Upper lobe of right lung (tissue), 1 donor: Measurements from ENCODE around the gene CCDC91. TPM values are rescaled to one million over a fixed set of nuclear protein-coding genes. Genes with fewer than 3 reads are reported as not detected.
"Not testable (repeated sequence)": the region's sequence is repeated elsewhere in the genome, so short reads cannot be mapped to it uniquely, and the experiment has no call there.

Source experiments
- ATAC-seq: fragments of 200-7000 bp; cut with Tn5 transposase; one replicate; pipeline ENCODE4 v1.9.1; 2020; ENCODE audit warnings: mild to moderate bottlenecking, moderate library complexity
- DNase-seq: peaks from one replicate; pipeline ENCODE4 v3.0.0-alpha.2; 2020
- H3K27ac ChIP-seq: fragments of 200-600 bp; one replicate; pipeline ENCODE4 v1.8.0; 2022
- H3K27me3 ChIP-seq: fragments of 200-600 bp; one replicate; pipeline ENCODE4 v1.8.0; 2022; ENCODE audit warnings: mild to moderate bottlenecking
- H3K36me3 ChIP-seq: fragments of 200-600 bp; one replicate; pipeline ENCODE4 v1.8.0; 2022
- H3K4me1 ChIP-seq: fragments of 200-600 bp; one replicate; pipeline ENCODE4 v1.8.0; 2022
- H3K4me3 ChIP-seq: fragments of 200-600 bp; one replicate; pipeline ENCODE4 v1.8.0; 2022; ENCODE audit warnings: mild to moderate bottlenecking
- H3K9me3 ChIP-seq: fragments of 200-600 bp; one replicate; pipeline ENCODE4 v1.8.0; 2022
- intact Hi-C: fragments of 100-400 bp; cut with DNase I; formaldehyde crosslinking; loops from one replicate; pipeline ENCODE4 v1.11.0; 2022
- total RNA-seq: library from RNA; stranded (reverse); fragmentation: NEBNext Ultra II Directional; extraction: Animal tissue kit (Norgen Biotek cat#: 25700); gene quantifications from one replicate; pipeline ENCODE4 v1.2.1, GENCODE V29; 2021
- TF ChIP-seq, protein P1 (sequence below): fragments of 200-600 bp; IDR thresholded peaks from one replicate; pipeline ENCODE4 v1.8.0; 2022; ENCODE audit warnings: antibody characterized with exemption
- donor health status: DM: no; HTN: yes; CAD: no; lungs with severe emphysema.

CCDC91 gene
- total RNA-seq, 1 donor from 2014 or later: 33.4 TPM

DNA sequence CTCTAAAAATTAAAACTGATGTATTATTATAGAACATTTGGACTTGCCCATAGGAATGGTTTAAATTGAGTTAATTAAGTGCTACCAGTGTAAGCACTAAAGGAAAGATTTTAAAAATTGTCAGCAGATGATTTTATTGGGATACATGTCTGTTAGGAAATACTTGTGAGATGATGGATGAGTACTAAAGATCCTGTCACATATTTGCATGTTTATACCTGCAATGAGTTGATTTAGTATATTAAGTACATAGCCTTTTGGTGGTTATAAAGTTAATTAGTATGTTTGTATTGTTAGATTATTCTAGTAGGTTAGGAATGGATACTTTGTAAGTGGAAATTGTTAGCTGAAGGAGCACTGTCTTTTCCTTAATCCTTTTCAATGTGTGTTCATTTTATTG is 67.2 kb downstream of the CCDC91 start:
- H3K27me3 ChIP-seq: no peaks in the 10 kb centered on the region
- no peaks in the 10 kb centered on the region for H3K9me3 ChIP-seq
- H3K36me3 ChIP-seq: peaks cover 9% of the 10 kb centered on the region
- TF ChIP-seq, protein P1, sequence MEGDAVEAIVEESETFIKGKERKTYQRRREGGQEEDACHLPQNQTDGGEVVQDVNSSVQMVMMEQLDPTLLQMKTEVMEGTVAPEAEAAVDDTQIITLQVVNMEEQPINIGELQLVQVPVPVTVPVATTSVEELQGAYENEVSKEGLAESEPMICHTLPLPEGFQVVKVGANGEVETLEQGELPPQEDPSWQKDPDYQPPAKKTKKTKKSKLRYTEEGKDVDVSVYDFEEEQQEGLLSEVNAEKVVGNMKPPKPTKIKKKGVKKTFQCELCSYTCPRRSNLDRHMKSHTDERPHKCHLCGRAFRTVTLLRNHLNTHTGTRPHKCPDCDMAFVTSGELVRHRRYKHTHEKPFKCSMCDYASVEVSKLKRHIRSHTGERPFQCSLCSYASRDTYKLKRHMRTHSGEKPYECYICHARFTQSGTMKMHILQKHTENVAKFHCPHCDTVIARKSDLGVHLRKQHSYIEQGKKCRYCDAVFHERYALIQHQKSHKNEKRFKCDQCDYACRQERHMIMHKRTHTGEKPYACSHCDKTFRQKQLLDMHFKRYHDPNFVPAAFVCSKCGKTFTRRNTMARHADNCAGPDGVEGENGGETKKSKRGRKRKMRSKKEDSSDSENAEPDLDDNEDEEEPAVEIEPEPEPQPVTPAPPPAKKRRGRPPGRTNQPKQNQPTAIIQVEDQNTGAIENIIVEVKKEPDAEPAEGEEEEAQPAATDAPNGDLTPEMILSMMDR: no peak
- no peak overlapping the region for H3K27ac ChIP-seq
- H3K4me3 ChIP-seq: no peak overlapping the region
- ATAC-seq: no peak
- DNase-seq: no peak
- intact Hi-C loops: no loop called here
- no peaks in the 10 kb centered on the region for H3K4me1 ChIP-seq

- TF ChIP-seq, protein P1: no peak
- Histone ChIP-seq H3K36me3 (peaks cover 9% of the 10 kb centered on the region), H3K27me3 (no peaks in the 10 kb centered on the region), H3K4me3 (no peak overlapping the region), H3K9me3 (no peaks in the 10 kb centered on the region), H3K27ac (no peak overlapping the region), H3K4me1 (no peaks in the 10 kb centered on the region)
- ATAC-seq: no peak
- no peak for DNase-seq
- intact Hi-C loops: no loop called here
Measured at GRCh38 chr12:28258998-28259397, 68.7 kb downstream of the CCDC91 start.

GRCh38 chr12:28265435-28266042 is 75.3 kb downstream of the CCDC91 start:
- H3K4me3 ChIP-seq: no peak overlapping the region
- ATAC-seq (no peak), DNase-seq (no peak)
- H3K36me3 ChIP-seq: no peaks in the 10 kb centered on the region
- intact Hi-C loops: no loop called here
- TF ChIP-seq, protein P1: no peak
- peaks cover under 1% of the 10 kb centered on the region for H3K9me3 ChIP-seq
- no peaks in the 10 kb centered on the region for H3K27me3 ChIP-seq
- no peak overlapping the region for H3K27ac ChIP-seq
- H3K4me1 ChIP-seq: no peaks in the 10 kb centered on the region

GRCh38 chr12:28267920-28268607 is 77.8 kb downstream of the CCDC91 start:
- H3K4me3 ChIP-seq, H3K27me3 ChIP-seq, H3K4me1 ChIP-seq, H3K36me3 ChIP-seq, ATAC-seq, H3K27ac ChIP-seq, intact Hi-C loops, DNase-seq: not testable (repeated sequence)
- peaks cover 10% of the 10 kb centered on the region for H3K9me3 ChIP-seq

GRCh38 chr12:28268608-28269229 is 78.5 kb downstream of the CCDC91 start:
- intact Hi-C loops: no loop called here
- Histone ChIP-seq H3K9me3 (peaks cover 10% of the 10 kb centered on the region), H3K27me3 (no peaks in the 10 kb centered on the region), H3K36me3 (no peaks in the 10 kb centered on the region), H3K4me1 (no peaks in the 10 kb centered on the region), H3K4me3 (no peak overlapping the region), H3K27ac (no peak overlapping the region)
- TF ChIP-seq, protein P1: no peak
- ATAC-seq (no peak), DNase-seq (no peak)

DNA sequence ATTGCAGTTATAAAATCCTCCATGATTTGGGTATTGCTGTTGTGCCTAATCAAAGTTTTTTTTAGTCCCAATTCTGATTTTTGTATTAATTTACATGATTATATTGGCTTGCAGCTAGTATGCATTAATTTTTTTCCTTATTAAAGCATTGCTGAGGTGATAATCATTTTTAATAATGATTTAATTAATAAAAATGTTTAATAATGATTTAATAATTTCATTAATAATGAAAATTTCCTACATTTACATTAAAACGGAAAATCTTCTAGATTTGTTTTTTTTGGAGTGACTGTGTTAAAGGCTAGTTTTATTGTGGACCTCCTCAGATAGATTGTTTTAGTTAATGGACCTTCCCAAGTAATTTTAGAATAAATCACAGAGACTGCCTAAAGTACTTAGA is 79.6 kb downstream of the CCDC91 start:
- intact Hi-C loops: no loop called here
- TF ChIP-seq, protein P1: no peak
- peaks cover 10% of the 10 kb centered on the region for H3K9me3 ChIP-seq
- H3K36me3 ChIP-seq: no peaks in the 10 kb centered on the region
- H3K4me3 ChIP-seq: no peak overlapping the region
- no peaks in the 10 kb centered on the region for H3K27me3 ChIP-seq
- no peak for ATAC-seq
- H3K27ac ChIP-seq: no peak overlapping the region
- DNase-seq: no peak
- no peaks in the 10 kb centered on the region for H3K4me1 ChIP-seq
